SJCRH30 (cell line): Measurements from ENCODE around the gene AGAP5. TPM values are rescaled to one million over a fixed set of nuclear protein-coding genes. Genes with fewer than 3 reads are reported as not detected.
"Not testable (repeated sequence)": the region's sequence is repeated elsewhere in the genome, so short reads cannot be mapped to it uniquely, and the experiment has no call there.

Experiments
- DNase-seq, 2 experiments: peaks; one replicate each; pipeline ENCODE4 v3.0.0-alpha.2; 2015 to 2020
- H3K27ac ChIP-seq: fragments of 250-450 bp; sonication (Bioruptor Pico); 2 replicates; pipeline ENCODE4 v1.5.1; 2020; ENCODE audit warnings: mild to moderate bottlenecking, moderate library complexity
- H3K27me3 ChIP-seq: fragments of 250-450 bp; sonication (Bioruptor Pico); 2 replicates; pipeline ENCODE4 v1.5.1; 2020; ENCODE audit warnings: mild to moderate bottlenecking, moderate library complexity
- H3K36me3 ChIP-seq: fragments of 250-450 bp; sonication (Bioruptor Pico); 2 replicates; pipeline ENCODE4 v1.5.1; 2020; ENCODE audit warnings: mild to moderate bottlenecking, moderate library complexity
- H3K4me1 ChIP-seq: fragments of 250-450 bp; sonication (Bioruptor Pico); 2 replicates; pipeline ENCODE4 v1.5.1; 2020; ENCODE audit warnings: mild to moderate bottlenecking, moderate library complexity
- H3K4me3 ChIP-seq: fragments of 250-450 bp; sonication (Bioruptor Pico); 2 replicates; pipeline ENCODE4 v1.5.1; 2020; ENCODE audit warnings: mild to moderate bottlenecking, moderate library complexity
- H3K9me3 ChIP-seq: fragments of 250-450 bp; sonication (Bioruptor Pico); replicated peaks from 2 replicates; pipeline ENCODE4 v1.5.1; 2020; ENCODE audit warnings: mild to moderate bottlenecking, moderate library complexity
- total RNA-seq: library from RNA; depleted of rRNA; stranded (reverse); fragments of >200 nt; shearing (Covaris generic); gene quantifications from 2 replicates; pipeline ENCODE4 v1.2.3, GENCODE V29; 2014; rRNA removed

Gene AGAP5
- total RNA-seq, result 2.2 and 2.7 TPM in 2 replicates

GRCh38 chr10:73697675-73698159, at the start of gene AGAP5:
AGAP5 (minus strand) TSS chr10:73698109; CDS start chr10:73697755, 354 bp downstream.
- H3K27me3 ChIP-seq, H3K4me3 ChIP-seq, H3K4me1 ChIP-seq, H3K27ac ChIP-seq, DNase-seq, H3K36me3 ChIP-seq, H3K9me3 ChIP-seq: not testable (repeated sequence)

DNA sequence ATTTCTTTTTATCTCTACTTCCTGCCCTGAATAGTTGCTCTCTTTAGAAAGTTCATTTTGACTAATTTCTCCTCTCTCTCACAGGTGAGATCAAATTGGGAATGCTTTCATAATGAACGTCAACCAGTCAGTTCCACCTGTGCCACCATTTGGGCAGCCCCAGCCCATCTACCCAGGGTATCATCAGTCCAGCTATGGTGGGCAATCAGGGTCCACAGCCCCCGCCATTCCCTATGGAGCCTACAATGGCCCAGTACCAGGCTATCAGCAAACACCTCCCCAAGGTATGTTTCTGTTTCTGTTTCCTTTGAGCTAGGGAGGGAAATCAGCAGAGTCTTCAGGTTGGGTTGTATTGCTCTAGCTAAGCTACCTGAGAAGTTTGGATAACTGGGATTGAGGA, 48.8 kb upstream of the AGAP5 start:
- Histone ChIP-seq H3K27ac (no peak overlapping the region), H3K4me1 (0 out of 2 replicates have a peak, but pooled peaks cover 4% of the 10 kb centered on the region), H3K4me3 (no peak overlapping the region), H3K36me3 (peaks cover 47% of the 10 kb centered on the region), H3K9me3 (no peaks in the 10 kb centered on the region), H3K27me3 (no peaks in the 10 kb centered on the region)
- no peak for DNase-seq

- Histone ChIP-seq H3K4me1 (0 out of 2 replicates have a peak, but pooled peaks cover 4% of the 10 kb centered on the region), H3K27ac (peak overlapping the region; percentile 88), H3K27me3 (no peaks in the 10 kb centered on the region), H3K9me3 (no peaks in the 10 kb centered on the region), H3K4me3 (peak overlapping the region; percentile 77), H3K36me3 (peaks cover 26% of the 10 kb centered on the region)
- peak; percentile 76 to 81 for DNase-seq
Measured at GRCh38 chr10:73744664-73744975, 46.7 kb upstream of the AGAP5 start.

- H3K27ac ChIP-seq, result peak within 1 kb of the TSS; percentile 88
- DNase-seq, result peak; percentile 98
- peaks cover 22% of the 10 kb centered on the region for H3K36me3 ChIP-seq
- H3K4me1 ChIP-seq, result 0 out of 2 replicates have a peak, but pooled peaks cover 4% of the 10 kb centered on the region
- no peaks in the 10 kb centered on the region for H3K27me3 ChIP-seq
- no peaks in the 10 kb centered on the region for H3K9me3 ChIP-seq
- peak within 1 kb of the TSS; percentile 77 for H3K4me3 ChIP-seq
Measured at GRCh38 chr10:73743905-73744663, 46.2 kb upstream of the AGAP5 start, which contains the start of gene SEC24C. SEC24C (plus strand) TSS chr10:73744372; CDS start chr10:73746833, 2,461 bp downstream.

- peak overlapping the region; percentile 88 for H3K27ac ChIP-seq
- H3K4me3 ChIP-seq, result peak overlapping the region; percentile 77
- H3K27me3 ChIP-seq, result no peaks in the 10 kb centered on the region
- no peaks in the 10 kb centered on the region for H3K9me3 ChIP-seq
- H3K36me3 ChIP-seq, result peaks cover 17% of the 10 kb centered on the region
- DNase-seq, result peak in 1 of 2 experiments; percentile 19
- 0 out of 2 replicates have a peak, but pooled peaks cover 4% of the 10 kb centered on the region for H3K4me1 ChIP-seq
Measured at GRCh38 chr10:73743327-73743904, 45.5 kb upstream of the AGAP5 start.

DNA sequence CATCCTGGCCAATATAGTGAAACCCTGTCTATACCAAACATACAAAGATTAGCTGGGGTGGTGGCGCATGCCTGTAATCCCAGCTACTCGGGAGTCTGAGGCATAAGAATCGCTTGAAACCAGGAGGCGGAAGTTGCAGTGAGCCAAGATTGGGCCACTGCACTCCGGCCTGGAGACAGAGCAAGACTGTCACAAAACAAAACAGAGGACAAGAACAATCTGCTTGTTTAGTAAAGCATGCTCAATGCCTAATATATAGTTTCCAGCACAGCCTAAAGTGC, 44.5 kb upstream of the AGAP5 start:
- Histone ChIP-seq H3K27ac (no peak overlapping the region), H3K27me3 (no peaks in the 10 kb centered on the region), H3K36me3 (peaks cover 9% of the 10 kb centered on the region), H3K4me3 (no peak overlapping the region), H3K4me1 (0 out of 2 replicates have a peak, but pooled peaks cover 4% of the 10 kb centered on the region), H3K9me3 (no peaks in the 10 kb centered on the region)
- no peak for DNase-seq

DNA sequence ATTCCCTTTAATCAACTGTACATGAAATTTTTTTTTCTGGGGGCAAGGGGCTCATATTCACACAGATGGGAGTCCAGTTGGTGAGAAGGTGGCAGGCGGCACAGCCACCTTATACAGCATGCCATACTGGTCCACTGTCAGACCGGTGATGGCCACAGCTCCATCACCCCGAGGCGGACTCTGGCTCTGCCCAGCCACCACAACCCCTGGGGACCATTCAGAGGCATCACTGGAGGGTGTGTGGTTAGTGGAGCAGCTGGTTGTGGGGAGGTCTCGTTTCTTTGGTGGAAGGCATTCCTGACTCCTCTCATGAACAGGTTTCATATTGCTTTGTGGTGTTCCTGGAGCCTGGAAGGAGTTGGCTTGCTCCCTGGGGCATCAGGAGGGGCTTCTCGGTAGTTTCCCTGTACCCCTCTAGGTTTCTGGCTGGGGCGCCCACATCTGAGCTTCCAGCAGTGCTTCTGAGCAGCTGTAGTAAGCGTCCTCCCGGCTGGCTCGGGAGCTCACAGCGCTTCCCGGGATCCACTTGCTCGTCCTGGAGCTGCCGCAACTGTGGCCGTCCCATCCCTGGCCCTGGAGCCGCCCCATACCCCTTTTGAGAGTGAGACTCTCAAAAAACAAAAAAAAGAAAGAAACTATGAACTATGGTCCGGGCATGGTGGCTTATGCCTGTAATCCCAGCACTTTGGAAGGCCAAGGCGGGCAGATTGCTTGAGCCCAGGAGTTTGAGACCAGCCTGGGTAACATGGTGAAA, 42.8 kb upstream of the AGAP5 start:
- H3K27ac ChIP-seq, H3K9me3 ChIP-seq, H3K4me1 ChIP-seq, H3K27me3 ChIP-seq, H3K36me3 ChIP-seq, H3K4me3 ChIP-seq: not testable (repeated sequence)
- peak; percentile 44 to 63 for DNase-seq

GRCh38 chr10:73734796-73735305, 36.9 kb upstream of the AGAP5 start:
- H3K4me3 ChIP-seq, result no peak overlapping the region
- no peaks in the 10 kb centered on the region for H3K27me3 ChIP-seq
- no peak for DNase-seq
- peaks cover 10% of the 10 kb centered on the region for H3K36me3 ChIP-seq
- H3K27ac ChIP-seq, result no peak overlapping the region
- no peaks in the 10 kb centered on the region for H3K4me1 ChIP-seq
- H3K9me3 ChIP-seq, result no peaks in the 10 kb centered on the region

DNA sequence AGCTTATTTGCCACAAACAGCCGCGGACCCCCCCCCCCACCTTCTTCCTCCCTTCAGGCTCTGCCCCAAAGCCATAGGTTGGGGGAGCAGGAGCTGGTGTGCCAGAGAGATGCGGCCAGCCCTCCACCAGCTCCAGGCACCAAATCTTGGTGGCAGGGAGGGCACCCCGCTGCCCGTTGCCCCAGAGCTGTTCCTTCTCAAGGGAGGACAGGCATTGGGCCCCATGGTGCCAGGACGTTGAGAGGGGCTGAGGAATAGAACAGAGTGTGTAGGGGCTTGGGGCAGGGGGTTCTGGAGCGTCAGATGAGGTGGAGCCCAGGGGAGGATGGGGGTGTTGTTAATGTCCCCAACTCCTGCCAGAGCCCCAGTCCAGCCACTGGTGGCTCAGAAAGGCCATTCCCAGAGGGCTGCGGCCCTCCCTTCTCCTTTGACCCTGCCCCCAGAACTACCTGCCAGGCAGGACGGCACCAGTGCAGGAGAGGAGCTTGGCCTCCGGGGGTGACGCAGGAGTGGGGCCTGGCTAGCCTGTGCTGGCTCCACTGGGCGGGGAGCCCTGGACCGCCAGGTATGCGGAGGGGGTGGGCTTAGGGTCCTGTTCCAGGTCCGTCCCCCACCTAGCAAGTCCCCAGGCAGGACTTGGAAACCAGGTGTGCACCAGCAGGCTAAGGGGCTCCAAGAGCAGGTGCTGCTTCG, 36.3 kb upstream of the AGAP5 start:
- no peaks in the 10 kb centered on the region for H3K27me3 ChIP-seq
- no peak overlapping the region for H3K4me3 ChIP-seq
- no peaks in the 10 kb centered on the region for H3K9me3 ChIP-seq
- no peak for DNase-seq
- no peaks in the 10 kb centered on the region for H3K4me1 ChIP-seq
- H3K36me3 ChIP-seq, result peaks cover 10% of the 10 kb centered on the region
- no peak overlapping the region for H3K27ac ChIP-seq

DNA sequence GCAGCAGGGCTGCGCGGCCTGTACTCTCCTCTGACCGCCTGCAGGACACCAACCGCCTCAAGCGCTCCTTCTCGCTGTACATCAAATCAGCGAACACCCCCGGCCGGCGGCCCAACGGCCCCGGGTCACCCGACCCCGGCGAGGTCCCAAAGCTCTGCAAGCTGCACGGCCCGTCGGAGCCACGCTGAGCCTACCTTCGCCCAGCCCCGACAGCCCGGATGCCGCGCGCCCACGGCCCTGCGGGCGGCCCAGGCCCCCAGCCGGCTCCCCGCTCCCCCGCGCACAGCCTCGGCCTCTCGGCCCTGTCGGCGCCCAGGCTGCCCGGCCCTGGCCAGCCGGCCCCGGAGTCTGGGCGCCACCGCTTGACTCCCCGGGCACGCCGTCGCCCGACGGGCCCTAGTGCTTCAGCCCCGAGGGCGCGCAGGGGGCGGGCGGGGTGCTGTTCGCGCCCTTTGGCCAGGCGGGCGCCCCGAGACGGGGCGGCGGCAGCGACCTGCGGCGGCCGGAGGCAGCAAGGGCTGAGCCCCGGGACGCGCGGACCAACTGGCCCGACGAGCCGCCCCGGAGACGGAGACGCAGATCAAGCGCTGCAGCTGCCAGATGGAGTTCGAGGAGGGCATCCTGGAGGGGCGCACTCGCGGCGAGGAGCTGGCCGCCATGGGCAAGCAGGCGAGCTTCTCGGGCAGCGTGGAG, 35.2 kb upstream of the AGAP5 start:
- Histone ChIP-seq H3K27ac (no peak overlapping the region), H3K27me3 (no peaks in the 10 kb centered on the region), H3K36me3 (peaks cover 10% of the 10 kb centered on the region), H3K9me3 (no peaks in the 10 kb centered on the region), H3K4me1 (no peaks in the 10 kb centered on the region), H3K4me3 (no peak overlapping the region)
- no peak for DNase-seq

DNA sequence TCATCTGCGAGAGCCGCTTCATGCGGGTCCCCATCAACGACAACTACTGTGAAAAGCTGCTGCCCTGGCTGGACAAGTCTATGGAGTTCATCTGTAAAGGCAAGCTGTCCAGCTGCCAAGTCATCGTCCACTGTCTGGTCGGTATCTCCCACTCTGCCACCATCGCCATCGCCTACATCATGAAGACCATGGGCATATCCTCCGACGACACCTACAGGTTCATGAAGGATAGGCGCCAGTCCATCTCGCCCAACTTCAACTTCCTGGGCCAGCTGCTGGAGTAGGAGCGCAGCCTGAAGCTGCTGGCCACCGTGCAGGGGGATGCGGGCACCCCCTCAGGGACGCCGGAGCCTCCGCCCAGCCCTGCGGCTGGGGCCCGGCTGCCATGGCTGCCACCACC, 34.5 kb upstream of the AGAP5 start:
- H3K27me3 ChIP-seq, result no peaks in the 10 kb centered on the region
- H3K4me3 ChIP-seq, result no peak overlapping the region
- H3K4me1 ChIP-seq, result no peaks in the 10 kb centered on the region
- no peak overlapping the region for H3K27ac ChIP-seq
- no peak for DNase-seq
- no peaks in the 10 kb centered on the region for H3K9me3 ChIP-seq
- H3K36me3 ChIP-seq, result peaks cover 13% of the 10 kb centered on the region

- Histone ChIP-seq H3K36me3 (peaks cover 15% of the 10 kb centered on the region), H3K9me3 (no peaks in the 10 kb centered on the region), H3K4me3 (no peak overlapping the region; the same call in 1 of the 2 replicates), H3K4me1 (no peaks in the 10 kb centered on the region), H3K27ac (no peak overlapping the region), H3K27me3 (no peaks in the 10 kb centered on the region)
- DNase-seq, result no peak
Measured at GRCh38 chr10:73731588-73732375, 33.9 kb upstream of the AGAP5 start.

- Histone ChIP-seq H3K36me3 (peaks cover 18% of the 10 kb centered on the region), H3K4me1 (no peaks in the 10 kb centered on the region), H3K27ac (peak overlapping the region; percentile 80), H3K9me3 (no peaks in the 10 kb centered on the region), H3K27me3 (no peaks in the 10 kb centered on the region), H3K4me3 (peak overlapping the region; percentile 98)
- DNase-seq, result peak; percentile 96 to 98
Measured at GRCh38 chr10:73730153-73730906, 32.4 kb upstream of the AGAP5 start.
